GM12874 (cell line): Measurements from ENCODE around the gene USHBP1.

Source experiments
- CTCF ChIP-seq: IDR thresholded peaks from 2 replicates; pipeline ENCODE4 v1.5.1; 2011; ENCODE audit warnings: low read depth, mild to moderate bottlenecking, control low read depth, low read length, moderate library complexity; ENCODE audit not compliant: insufficient read depth

USHBP1 gene

GRCh38 chr19:17281391-17282304 is 17.1 kb upstream of the USHBP1 start, which contains the start of gene ANKLE1:
Gene ANKLE1, plus strand, starts transcription at chr19:17281901. Its CDS starts 20 bp downstream, at chr19:17281921.
- no peak for TF ChIP-seq CTCF

GRCh38 chr19:17279436-17279835 is 14.9 kb upstream of the USHBP1 start:
- TF ChIP-seq CTCF = no peak

DNA sequence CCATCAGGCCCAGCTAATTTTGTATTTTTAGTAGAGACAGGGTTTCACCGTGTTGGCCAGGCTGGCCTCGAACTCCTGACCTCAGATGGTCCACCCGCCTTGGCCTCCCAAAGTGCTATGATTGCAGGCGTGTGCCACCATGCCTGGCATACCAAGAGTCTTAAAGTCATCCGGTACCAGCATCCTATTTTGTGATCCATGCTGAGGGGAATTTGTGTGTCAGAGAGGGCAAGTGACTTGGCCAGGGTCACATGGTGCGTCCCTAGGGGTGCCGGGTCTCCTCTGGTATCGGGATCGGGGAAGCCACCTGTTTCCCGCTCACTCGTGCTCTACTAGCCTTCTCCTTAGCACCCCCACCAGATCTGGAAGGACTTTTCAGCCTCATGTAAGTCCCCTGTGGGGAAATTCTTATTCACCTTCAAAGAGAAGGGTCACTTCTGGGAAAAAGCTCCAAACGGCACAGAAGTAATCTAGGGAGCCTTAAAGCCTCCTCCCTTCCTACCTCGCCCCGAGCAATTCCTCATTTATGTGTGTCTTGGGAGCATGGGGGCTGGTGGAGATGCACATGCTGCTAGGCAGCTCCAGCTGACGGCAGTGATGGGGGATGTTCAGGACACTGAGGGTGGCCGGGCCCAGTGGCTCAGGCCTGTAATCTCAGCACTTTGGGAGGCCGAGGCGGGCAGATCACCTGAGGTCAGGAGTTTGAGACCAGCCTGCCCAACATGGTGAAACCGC is 11.1 kb upstream of the USHBP1 start:
- no peak for TF ChIP-seq CTCF

DNA sequence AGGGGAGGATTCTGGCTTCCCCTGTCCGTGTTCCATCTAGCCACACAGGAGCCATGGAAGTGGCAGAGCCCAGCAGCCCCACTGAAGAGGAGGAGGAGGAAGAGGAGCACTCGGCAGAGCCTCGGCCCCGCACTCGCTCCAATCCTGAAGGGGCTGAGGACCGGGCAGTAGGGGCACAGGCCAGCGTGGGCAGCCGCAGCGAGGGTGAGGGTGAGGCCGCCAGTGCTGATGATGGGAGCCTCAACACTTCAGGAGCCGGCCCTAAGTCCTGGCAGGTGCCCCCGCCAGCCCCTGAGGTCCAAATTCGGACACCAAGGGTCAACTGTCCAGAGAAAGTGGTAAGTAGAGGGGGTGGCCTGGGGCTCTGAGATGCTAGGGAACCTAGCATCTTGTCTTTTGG is 4.2 kb upstream of the USHBP1 start:
- no peak for TF ChIP-seq CTCF

- TF ChIP-seq CTCF = no peak
Observed at GRCh38 chr19:17266975-17267788, 2.6 kb upstream of the USHBP1 start, which contains the start of gene BABAM1. Gene BABAM1, plus strand, starts transcription at chr19:17267443. Its CDS starts 1,364 bp downstream, at chr19:17268807.

DNA sequence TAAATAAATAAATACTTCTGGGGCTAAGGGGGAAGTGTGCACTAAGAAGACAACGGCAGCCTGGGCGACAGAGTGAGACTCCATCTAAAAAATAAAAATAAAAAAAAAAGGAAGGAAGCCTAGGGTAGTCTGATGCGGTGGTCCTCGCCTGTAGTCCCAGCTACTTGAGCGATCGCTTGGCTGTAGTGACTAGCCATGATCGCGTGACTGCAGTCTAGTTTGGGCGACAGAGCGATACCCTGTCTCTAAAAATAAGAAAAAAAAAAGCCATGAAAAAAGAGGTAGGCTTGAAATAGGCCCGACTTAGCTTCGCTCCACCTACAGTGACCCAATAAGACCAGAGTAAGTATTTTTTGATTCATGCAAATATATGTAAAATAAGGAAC is 2.0 kb upstream of the USHBP1 start:
- TF ChIP-seq CTCF = no peak
